WTC11 (cell line): ENCODE results near the gene FAM25A. TPM values are rescaled to one million over a fixed set of nuclear protein-coding genes. Genes with fewer than 3 reads are reported as not detected.
A peak's percentile ranks its signal among the peaks of the same experiment; 100 is the strongest.

ENCODE experiments used
- ATF2 ChIP-seq: sonication (generic); formaldehyde crosslinking; IDR thresholded peaks from 2 replicates; pipeline ENCODE4 v1.8.1; 2022; ENCODE audit warnings: low read depth, missing genetic modification reagents, borderline replicate concordance
- CBFB ChIP-seq: sonication (generic); formaldehyde crosslinking; IDR thresholded peaks from 2 replicates; pipeline ENCODE4 v1.8.1; 2022; ENCODE audit warnings: mild to moderate bottlenecking, low read depth, missing genetic modification reagents
- ERG ChIP-seq: fragments of 250-450 bp; sonication (Bioruptor Pico); IDR thresholded peaks from 2 replicates; pipeline ENCODE4 v1.8.0; 2021; ENCODE audit warnings: mild to moderate bottlenecking
- FOXJ3 ChIP-seq: sonication (generic); formaldehyde crosslinking; IDR thresholded peaks from 2 replicates; pipeline ENCODE4 v1.9.0; 2021; ENCODE audit warnings: missing genetic modification reagents, mild to moderate bottlenecking, borderline replicate concordance
- IRF2 ChIP-seq: sonication (generic); formaldehyde crosslinking; IDR thresholded peaks from 2 replicates; pipeline ENCODE4 v1.8.0; 2022; ENCODE audit warnings: low read depth, missing genetic modification reagents, borderline replicate concordance
- KAT7 ChIP-seq: sonication (generic); formaldehyde crosslinking; IDR thresholded peaks from 2 replicates; pipeline ENCODE4 v1.8.1; 2023; ENCODE audit warnings: missing genetic modification reagents, mild to moderate bottlenecking, borderline replicate concordance
- NFATC4 ChIP-seq: fragments of 250-450 bp; sonication (Bioruptor Pico); IDR thresholded peaks from 2 replicates; pipeline ENCODE4 v1.9.0; 2021; ENCODE audit warnings: mild to moderate bottlenecking
- NFYB ChIP-seq: sonication (generic); formaldehyde crosslinking; conservative IDR thresholded peaks from 2 replicates; pipeline ENCODE4 v1.8.0; 2022; ENCODE audit warnings: low read depth, missing genetic modification reagents
- NR3C1 ChIP-seq: sonication (generic); formaldehyde crosslinking; conservative IDR thresholded peaks from 2 replicates; pipeline ENCODE4 v1.8.1; 2023; ENCODE audit warnings: low read depth, mild to moderate bottlenecking, missing genetic modification reagents
- PRRX2 ChIP-seq: fragments of 250-450 bp; sonication (Bioruptor Pico); IDR thresholded peaks from 2 replicates; pipeline ENCODE4 v1.8.0; 2021; ENCODE audit warnings: mild to moderate bottlenecking
- TCF7 ChIP-seq: sonication (generic); formaldehyde crosslinking; IDR thresholded peaks from 2 replicates; pipeline ENCODE4 v1.8.0; 2022; ENCODE audit warnings: mild to moderate bottlenecking, low read depth, missing genetic modification reagents, moderate library complexity
- TEAD4 ChIP-seq: sonication (generic); formaldehyde crosslinking; IDR thresholded peaks from 2 replicates; pipeline ENCODE4 v1.8.0; 2022; ENCODE audit warnings: mild to moderate bottlenecking, missing genetic modification reagents
- ZMAT4 ChIP-seq: fragments of 250-450 bp; sonication (Bioruptor Pico); IDR thresholded peaks from 2 replicates; pipeline ENCODE4 v1.9.0; 2021; ENCODE audit warnings: mild to moderate bottlenecking
- ZNF121 ChIP-seq: sonication (generic); formaldehyde crosslinking; IDR thresholded peaks from 2 replicates; pipeline ENCODE4 v1.8.0; 2023; ENCODE audit warnings: missing genetic modification reagents
- ZNF219 ChIP-seq: sonication (generic); formaldehyde crosslinking; IDR thresholded peaks from 2 replicates; pipeline ENCODE4 v1.8.0; 2023; ENCODE audit warnings: missing genetic modification reagents, mild to moderate bottlenecking, borderline replicate concordance
- ZNF232 ChIP-seq: sonication (generic); formaldehyde crosslinking; IDR thresholded peaks from 2 replicates; pipeline ENCODE4 v1.8.0; 2022; ENCODE audit warnings: mild to moderate bottlenecking, missing genetic modification reagents
- ZNF423 ChIP-seq: fragments of 250-450 bp; sonication (Bioruptor Pico); IDR thresholded peaks from 2 replicates; pipeline ENCODE4 v2.1.2; 2022; ENCODE audit warnings: mild to moderate bottlenecking, moderate library complexity
- ZSCAN18 ChIP-seq: fragments of 250-450 bp; sonication (Bioruptor Pico); IDR thresholded peaks from 2 replicates; pipeline ENCODE4 v2.1.2; 2022; ENCODE audit warnings: mild to moderate bottlenecking, moderate library complexity
- total RNA-seq: library from RNA; stranded (reverse); gene quantifications from 3 replicates; pipeline ENCODE4 v1.2.3, GENCODE V29; 2021
- TF ChIP-seq, protein P1 (sequence below): sonication (generic); formaldehyde crosslinking; IDR thresholded peaks from 2 replicates; pipeline ENCODE4 v1.8.0; 2023; ENCODE audit warnings: missing genetic modification reagents, mild to moderate bottlenecking, borderline replicate concordance
- TF ChIP-seq, protein P2 (sequence below): sonication (generic); formaldehyde crosslinking; IDR thresholded peaks from 2 replicates; pipeline ENCODE4 v1.8.0; 2023; ENCODE audit warnings: missing genetic modification reagents
- TF ChIP-seq, protein P3 (sequence below): sonication (generic); formaldehyde crosslinking; IDR thresholded peaks from 2 replicates; pipeline ENCODE4 v1.8.1; 2023; ENCODE audit warnings: mild to moderate bottlenecking, missing genetic modification reagents, moderate library complexity
- TF ChIP-seq, protein P4 (sequence below): fragments of 200-600 bp; IDR thresholded peaks from 2 replicates; pipeline ENCODE4 v1.8.0; 2022; ENCODE audit warnings: antibody characterized with exemption

Gene FAM25A
- total RNA-seq, 1 experiment from 2014 or later: not detected

- TF ChIP-seq, protein P1, sequence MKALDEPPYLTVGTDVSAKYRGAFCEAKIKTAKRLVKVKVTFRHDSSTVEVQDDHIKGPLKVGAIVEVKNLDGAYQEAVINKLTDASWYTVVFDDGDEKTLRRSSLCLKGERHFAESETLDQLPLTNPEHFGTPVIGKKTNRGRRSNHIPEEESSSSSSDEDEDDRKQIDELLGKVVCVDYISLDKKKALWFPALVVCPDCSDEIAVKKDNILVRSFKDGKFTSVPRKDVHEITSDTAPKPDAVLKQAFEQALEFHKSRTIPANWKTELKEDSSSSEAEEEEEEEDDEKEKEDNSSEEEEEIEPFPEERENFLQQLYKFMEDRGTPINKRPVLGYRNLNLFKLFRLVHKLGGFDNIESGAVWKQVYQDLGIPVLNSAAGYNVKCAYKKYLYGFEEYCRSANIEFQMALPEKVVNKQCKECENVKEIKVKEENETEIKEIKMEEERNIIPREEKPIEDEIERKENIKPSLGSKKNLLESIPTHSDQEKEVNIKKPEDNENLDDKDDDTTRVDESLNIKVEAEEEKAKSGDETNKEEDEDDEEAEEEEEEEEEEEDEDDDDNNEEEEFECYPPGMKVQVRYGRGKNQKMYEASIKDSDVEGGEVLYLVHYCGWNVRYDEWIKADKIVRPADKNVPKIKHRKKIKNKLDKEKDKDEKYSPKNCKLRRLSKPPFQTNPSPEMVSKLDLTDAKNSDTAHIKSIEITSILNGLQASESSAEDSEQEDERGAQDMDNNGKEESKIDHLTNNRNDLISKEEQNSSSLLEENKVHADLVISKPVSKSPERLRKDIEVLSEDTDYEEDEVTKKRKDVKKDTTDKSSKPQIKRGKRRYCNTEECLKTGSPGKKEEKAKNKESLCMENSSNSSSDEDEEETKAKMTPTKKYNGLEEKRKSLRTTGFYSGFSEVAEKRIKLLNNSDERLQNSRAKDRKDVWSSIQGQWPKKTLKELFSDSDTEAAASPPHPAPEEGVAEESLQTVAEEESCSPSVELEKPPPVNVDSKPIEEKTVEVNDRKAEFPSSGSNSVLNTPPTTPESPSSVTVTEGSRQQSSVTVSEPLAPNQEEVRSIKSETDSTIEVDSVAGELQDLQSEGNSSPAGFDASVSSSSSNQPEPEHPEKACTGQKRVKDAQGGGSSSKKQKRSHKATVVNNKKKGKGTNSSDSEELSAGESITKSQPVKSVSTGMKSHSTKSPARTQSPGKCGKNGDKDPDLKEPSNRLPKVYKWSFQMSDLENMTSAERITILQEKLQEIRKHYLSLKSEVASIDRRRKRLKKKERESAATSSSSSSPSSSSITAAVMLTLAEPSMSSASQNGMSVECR (CRISPR knock-in tag): peak; percentile 69; the same call in 1 of the 2 replicates
- no peak; the same call in 1 of the 2 replicates for TF ChIP-seq ZNF219
- no peak; the same call in 1 of the 2 replicates for TF ChIP-seq ZNF232
- TF ChIP-seq PRRX2 (CRISPR knock-in tag): no peak
- TF ChIP-seq, protein P2, sequence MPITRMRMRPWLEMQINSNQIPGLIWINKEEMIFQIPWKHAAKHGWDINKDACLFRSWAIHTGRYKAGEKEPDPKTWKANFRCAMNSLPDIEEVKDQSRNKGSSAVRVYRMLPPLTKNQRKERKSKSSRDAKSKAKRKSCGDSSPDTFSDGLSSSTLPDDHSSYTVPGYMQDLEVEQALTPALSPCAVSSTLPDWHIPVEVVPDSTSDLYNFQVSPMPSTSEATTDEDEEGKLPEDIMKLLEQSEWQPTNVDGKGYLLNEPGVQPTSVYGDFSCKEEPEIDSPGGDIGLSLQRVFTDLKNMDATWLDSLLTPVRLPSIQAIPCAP (CRISPR knock-in tag): no peak
- TF ChIP-seq ZSCAN18 (CRISPR knock-in tag): no peak
- TF ChIP-seq, protein P3, sequence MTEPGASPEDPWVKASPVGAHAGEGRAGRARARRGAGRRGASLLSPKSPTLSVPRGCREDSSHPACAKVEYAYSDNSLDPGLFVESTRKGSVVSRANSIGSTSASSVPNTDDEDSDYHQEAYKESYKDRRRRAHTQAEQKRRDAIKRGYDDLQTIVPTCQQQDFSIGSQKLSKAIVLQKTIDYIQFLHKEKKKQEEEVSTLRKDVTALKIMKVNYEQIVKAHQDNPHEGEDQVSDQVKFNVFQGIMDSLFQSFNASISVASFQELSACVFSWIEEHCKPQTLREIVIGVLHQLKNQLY: no peak
- no peak for TF ChIP-seq FOXJ3 (CRISPR knock-in tag)
- TF ChIP-seq, protein P4, sequence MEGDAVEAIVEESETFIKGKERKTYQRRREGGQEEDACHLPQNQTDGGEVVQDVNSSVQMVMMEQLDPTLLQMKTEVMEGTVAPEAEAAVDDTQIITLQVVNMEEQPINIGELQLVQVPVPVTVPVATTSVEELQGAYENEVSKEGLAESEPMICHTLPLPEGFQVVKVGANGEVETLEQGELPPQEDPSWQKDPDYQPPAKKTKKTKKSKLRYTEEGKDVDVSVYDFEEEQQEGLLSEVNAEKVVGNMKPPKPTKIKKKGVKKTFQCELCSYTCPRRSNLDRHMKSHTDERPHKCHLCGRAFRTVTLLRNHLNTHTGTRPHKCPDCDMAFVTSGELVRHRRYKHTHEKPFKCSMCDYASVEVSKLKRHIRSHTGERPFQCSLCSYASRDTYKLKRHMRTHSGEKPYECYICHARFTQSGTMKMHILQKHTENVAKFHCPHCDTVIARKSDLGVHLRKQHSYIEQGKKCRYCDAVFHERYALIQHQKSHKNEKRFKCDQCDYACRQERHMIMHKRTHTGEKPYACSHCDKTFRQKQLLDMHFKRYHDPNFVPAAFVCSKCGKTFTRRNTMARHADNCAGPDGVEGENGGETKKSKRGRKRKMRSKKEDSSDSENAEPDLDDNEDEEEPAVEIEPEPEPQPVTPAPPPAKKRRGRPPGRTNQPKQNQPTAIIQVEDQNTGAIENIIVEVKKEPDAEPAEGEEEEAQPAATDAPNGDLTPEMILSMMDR: no peak
- TF ChIP-seq ATF2 (CRISPR knock-in tag): no peak
- TF ChIP-seq KAT7 (CRISPR knock-in tag): no peak
- no peak for TF ChIP-seq TEAD4 (CRISPR knock-in tag)
- TF ChIP-seq ZMAT4 (CRISPR knock-in tag): no peak
- TF ChIP-seq NR3C1 (CRISPR knock-in tag): no peak; the same call in 1 of the 2 replicates
- no peak for TF ChIP-seq CBFB (CRISPR knock-in tag)
- TF ChIP-seq ZNF121 (CRISPR knock-in tag): no peak
- no peak for TF ChIP-seq TCF7 (CRISPR knock-in tag)
- TF ChIP-seq ZNF423 (CRISPR knock-in tag): no peak
- no peak for TF ChIP-seq NFYB (CRISPR knock-in tag)
- no peak for TF ChIP-seq IRF2 (CRISPR knock-in tag)
- TF ChIP-seq NFATC4 (CRISPR knock-in tag): no peak
- TF ChIP-seq ERG (CRISPR knock-in tag): no peak
These were observed 48.7 kb upstream of the FAM25A start (continued) for GRCh38 chr10:86971232-86971991.
